ENCODE results near the gene SLC25A1. TPM values are rescaled to one million over a fixed set of nuclear protein-coding genes. Genes with fewer than 3 reads are reported as not detected.

The SLC25A1 gene
- total and polyA plus RNA-seq, 2 experiments from 2014 or later = 141 to 242 TPM

DNA sequence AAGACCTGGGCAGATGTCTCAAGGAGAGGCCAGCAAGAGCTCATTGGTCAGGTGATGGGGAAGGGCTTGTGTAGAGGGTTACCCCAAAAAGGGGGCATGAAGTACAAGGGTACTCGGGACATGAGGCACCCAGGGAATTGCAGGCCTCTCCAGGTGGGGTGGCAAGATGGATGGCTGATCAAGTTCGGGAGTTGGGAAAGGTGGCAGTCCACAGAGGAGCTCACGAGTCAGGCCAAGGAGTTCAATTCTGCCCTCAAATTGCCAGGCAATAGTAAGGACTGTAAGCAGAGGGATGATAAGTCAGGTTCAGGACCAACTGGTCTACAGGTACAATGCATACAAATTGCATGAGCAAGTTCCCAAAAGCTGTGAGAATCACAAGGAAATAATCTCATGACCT lies 42.3 kb upstream of the SLC25A1 start:
- H4K20me1 ChIP-seq (replicated peaks; ENCODE audit: insufficient read depth) = 0 out of 2 replicates have a peak, but pooled peaks cover 3% of the 10 kb centered on the region
- H3K36me3 ChIP-seq (ENCODE audit: insufficient read depth) = no peaks in the 10 kb centered on the region; the same call in 1 of the 2 replicates
- DNase-seq (ENCODE audit: low spot score) = no peak
- no peak for ATAC-seq
- H3K4me1 ChIP-seq (ENCODE audit: insufficient read depth) = peaks cover 12% of the 10 kb centered on the region
- 0 out of 2 replicates have a peak, but pooled peaks cover 3% of the 10 kb centered on the region for H3K9me2 ChIP-seq (ENCODE audit: insufficient read depth)
- H3K79me2 ChIP-seq (replicated peaks; ENCODE audit: insufficient read depth) = no peaks in the 10 kb centered on the region
- Mint-ChIP-seq H3K9me3 (no peaks in the 10 kb centered on the region; the same call in 2 of the 3 replicates), H3K4me1 (peaks cover 21% of the 10 kb centered on the region), H3K4me3 (no peak overlapping the region), H3K27me3 (ENCODE audit: insufficient read depth, low read depth, poor library complexity) (peaks cover 4% of the 10 kb centered on the region), H3K27ac (peak overlapping the region; percentile 11; the same call in 1 of the 2 replicates), H3K36me3 (ENCODE audit: low read depth) (peaks cover 32% of the 10 kb centered on the region)
- no peak overlapping the region for H2AFZ ChIP-seq
- H3K4me2 ChIP-seq = no peak overlapping the region
- H3K4me3 ChIP-seq = no peak overlapping the region
- no peak overlapping the region for H3K27ac ChIP-seq (ENCODE audit: low read depth)
- H3F3A ChIP-seq (replicated peaks; ENCODE audit: low read depth) = no peaks in the 10 kb centered on the region
- H3K27me3 ChIP-seq (ENCODE audit: insufficient read depth) = no peaks in the 10 kb centered on the region
- TF ChIP-seq STAT1 (IDR thresholded peaks at IDR 0.05; ENCODE audit: unreplicated experiment) (no peak), ZNF331 (CRISPR knock-in tag; IDR thresholded peaks at IDR 0.05; ENCODE audit: low read depth) (no peak), POLR2AphosphoS5 (IDR thresholded peaks at IDR 0.05; ENCODE audit: low read depth) (no peak), EZH2phosphoT487 (IDR thresholded peaks at IDR 0.05; ENCODE audit: unreplicated experiment) (no peak), EZH2 (IDR thresholded peaks at IDR 0.05; ENCODE audit: low read depth, unreplicated experiment) (no peak), ZNF114 (CRISPR knock-in tag; IDR thresholded peaks at IDR 0.05) (no peak), JUNB (IDR thresholded peaks at IDR 0.05; ENCODE audit: unreplicated experiment) (no peak)
- TF ChIP-seq, protein P1, sequence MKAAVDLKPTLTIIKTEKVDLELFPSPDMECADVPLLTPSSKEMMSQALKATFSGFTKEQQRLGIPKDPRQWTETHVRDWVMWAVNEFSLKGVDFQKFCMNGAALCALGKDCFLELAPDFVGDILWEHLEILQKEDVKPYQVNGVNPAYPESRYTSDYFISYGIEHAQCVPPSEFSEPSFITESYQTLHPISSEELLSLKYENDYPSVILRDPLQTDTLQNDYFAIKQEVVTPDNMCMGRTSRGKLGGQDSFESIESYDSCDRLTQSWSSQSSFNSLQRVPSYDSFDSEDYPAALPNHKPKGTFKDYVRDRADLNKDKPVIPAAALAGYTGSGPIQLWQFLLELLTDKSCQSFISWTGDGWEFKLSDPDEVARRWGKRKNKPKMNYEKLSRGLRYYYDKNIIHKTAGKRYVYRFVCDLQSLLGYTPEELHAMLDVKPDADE (IDR thresholded peaks at IDR 0.05) = no peak
- TF ChIP-seq, protein P2, sequence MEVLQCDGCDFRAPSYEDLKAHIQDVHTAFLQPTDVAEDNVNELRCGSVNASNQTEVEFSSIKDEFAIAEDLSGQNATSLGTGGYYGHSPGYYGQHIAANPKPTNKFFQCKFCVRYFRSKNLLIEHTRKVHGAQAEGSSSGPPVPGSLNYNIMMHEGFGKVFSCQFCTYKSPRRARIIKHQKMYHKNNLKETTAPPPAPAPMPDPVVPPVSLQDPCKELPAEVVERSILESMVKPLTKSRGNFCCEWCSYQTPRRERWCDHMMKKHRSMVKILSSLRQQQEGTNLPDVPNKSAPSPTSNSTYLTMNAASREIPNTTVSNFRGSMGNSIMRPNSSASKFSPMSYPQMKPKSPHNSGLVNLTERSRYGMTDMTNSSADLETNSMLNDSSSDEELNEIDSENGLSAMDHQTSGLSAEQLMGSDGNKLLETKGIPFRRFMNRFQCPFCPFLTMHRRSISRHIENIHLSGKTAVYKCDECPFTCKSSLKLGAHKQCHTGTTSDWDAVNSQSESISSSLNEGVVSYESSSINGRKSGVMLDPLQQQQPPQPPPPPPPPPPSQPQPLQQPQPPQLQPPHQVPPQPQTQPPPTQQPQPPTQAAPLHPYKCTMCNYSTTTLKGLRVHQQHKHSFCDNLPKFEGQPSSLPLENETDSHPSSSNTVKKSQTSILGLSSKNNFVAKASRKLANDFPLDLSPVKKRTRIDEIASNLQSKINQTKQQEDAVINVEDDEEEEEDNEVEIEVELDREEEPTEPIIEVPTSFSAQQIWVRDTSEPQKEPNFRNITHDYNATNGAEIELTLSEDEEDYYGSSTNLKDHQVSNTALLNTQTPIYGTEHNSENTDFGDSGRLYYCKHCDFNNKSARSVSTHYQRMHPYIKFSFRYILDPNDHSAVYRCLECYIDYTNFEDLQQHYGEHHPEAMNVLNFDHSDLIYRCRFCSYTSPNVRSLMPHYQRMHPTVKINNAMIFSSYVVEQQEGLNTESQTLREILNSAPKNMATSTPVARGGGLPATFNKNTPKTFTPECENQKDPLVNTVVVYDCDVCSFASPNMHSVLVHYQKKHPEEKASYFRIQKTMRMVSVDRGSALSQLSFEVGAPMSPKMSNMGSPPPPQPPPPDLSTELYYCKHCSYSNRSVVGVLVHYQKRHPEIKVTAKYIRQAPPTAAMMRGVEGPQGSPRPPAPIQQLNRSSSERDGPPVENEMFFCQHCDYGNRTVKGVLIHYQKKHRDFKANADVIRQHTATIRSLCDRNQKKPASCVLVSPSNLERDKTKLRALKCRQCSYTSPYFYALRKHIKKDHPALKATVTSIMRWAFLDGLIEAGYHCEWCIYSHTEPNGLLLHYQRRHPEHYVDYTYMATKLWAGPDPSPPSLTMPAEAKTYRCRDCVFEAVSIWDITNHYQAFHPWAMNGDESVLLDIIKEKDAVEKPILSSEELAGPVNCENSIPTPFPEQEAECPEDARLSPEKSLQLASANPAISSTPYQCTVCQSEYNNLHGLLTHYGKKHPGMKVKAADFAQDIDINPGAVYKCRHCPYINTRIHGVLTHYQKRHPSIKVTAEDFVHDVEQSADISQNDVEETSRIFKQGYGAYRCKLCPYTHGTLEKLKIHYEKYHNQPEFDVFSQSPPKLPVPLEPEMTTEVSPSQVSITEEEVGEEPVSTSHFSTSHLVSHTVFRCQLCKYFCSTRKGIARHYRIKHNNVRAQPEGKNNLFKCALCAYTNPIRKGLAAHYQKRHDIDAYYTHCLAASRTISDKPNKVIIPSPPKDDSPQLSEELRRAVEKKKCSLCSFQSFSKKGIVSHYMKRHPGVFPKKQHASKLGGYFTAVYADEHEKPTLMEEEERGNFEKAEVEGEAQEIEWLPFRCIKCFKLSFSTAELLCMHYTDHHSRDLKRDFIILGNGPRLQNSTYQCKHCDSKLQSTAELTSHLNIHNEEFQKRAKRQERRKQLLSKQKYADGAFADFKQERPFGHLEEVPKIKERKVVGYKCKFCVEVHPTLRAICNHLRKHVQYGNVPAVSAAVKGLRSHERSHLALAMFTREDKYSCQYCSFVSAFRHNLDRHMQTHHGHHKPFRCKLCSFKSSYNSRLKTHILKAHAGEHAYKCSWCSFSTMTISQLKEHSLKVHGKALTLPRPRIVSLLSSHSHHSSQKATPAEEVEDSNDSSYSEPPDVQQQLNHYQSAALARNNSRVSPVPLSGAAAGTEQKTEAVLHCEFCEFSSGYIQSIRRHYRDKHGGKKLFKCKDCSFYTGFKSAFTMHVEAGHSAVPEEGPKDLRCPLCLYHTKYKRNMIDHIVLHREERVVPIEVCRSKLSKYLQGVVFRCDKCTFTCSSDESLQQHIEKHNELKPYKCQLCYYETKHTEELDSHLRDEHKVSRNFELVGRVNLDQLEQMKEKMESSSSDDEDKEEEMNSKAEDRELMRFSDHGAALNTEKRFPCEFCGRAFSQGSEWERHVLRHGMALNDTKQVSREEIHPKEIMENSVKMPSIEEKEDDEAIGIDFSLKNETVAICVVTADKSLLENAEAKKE (CRISPR knock-in tag; IDR thresholded peaks at IDR 0.05) = no peak

Data from GM23338 (cell line).